Keratinocyte (primary cell): ENCODE results near the gene PDK4.

Experiments used
- EZH2 ChIP-seq: IDR thresholded peaks from one replicate; pipeline ENCODE4 v1.6.1; 2012; ENCODE audit warnings: inconsistent platforms, mild to moderate bottlenecking, low read length, moderate library complexity
- TF ChIP-seq, protein P1 (sequence below), 3 experiments: IDR thresholded peaks in 1 of 3; conservative IDR thresholded peaks in 1 of 3; optimal IDR thresholded peaks in 1 of 3; 2 replicates in 2 of 3; 3 replicates in 1 of 3; pipeline versions ENCODE3 to v1.5.1; 2011; ENCODE audit warnings: low read length in 3 of 3, mild to moderate bottlenecking in 3 of 3, moderate library complexity in 2 of 3, control low read depth in 1 of 3, inconsistent platforms in 1 of 3; ENCODE audit not compliant: insufficient read depth in 2 of 3; ENCODE audit errors: extremely low read depth in 1 of 3

DNA sequence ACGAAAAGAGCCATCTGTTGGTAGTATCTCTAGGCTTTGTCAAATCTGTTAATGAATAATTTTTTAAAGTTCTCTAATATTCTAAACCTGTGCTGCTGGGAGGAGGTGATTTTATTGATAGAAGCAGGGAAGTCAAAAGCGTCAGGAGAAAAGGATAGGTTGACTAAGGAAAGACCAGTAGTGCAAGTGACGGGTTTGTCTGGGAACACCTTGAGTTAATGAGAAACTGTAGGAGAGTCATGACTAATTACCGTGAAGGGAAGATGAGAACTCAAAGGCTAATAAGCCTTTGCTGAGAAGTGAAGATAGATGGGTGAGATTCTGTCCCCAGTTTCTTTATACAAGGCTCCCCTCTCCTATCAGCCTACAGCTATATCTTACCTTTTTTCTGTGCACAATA is 5.0 kb upstream of the PDK4 start:
- no peak for TF ChIP-seq EZH2
- TF ChIP-seq, protein P1, sequence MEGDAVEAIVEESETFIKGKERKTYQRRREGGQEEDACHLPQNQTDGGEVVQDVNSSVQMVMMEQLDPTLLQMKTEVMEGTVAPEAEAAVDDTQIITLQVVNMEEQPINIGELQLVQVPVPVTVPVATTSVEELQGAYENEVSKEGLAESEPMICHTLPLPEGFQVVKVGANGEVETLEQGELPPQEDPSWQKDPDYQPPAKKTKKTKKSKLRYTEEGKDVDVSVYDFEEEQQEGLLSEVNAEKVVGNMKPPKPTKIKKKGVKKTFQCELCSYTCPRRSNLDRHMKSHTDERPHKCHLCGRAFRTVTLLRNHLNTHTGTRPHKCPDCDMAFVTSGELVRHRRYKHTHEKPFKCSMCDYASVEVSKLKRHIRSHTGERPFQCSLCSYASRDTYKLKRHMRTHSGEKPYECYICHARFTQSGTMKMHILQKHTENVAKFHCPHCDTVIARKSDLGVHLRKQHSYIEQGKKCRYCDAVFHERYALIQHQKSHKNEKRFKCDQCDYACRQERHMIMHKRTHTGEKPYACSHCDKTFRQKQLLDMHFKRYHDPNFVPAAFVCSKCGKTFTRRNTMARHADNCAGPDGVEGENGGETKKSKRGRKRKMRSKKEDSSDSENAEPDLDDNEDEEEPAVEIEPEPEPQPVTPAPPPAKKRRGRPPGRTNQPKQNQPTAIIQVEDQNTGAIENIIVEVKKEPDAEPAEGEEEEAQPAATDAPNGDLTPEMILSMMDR (optimal IDR thresholded peaks at IDR 0.05 in 1 of 3, IDR thresholded peaks at IDR 0.05 in 1 of 3, conservative IDR thresholded peaks at IDR 0.05 in 1 of 3; ENCODE audit: extremely low read depth in 1 of 3, insufficient read depth in 2 of 3, low read length in 3 of 3), result no peak
